ENCODE measurements around the gene PSME3. TPM values are rescaled to one million over a fixed set of nuclear protein-coding genes. Genes with fewer than 3 reads are reported as not detected.
A peak's percentile ranks its signal among the peaks of the same experiment; 100 is the strongest.

The PSME3 gene
- total and polyA plus RNA-seq, 2 of the 13 experiments (the other 11 are each of a cell fraction or from before 2014, with no cell fraction given): 66.3 to 135 TPM

GRCh38 chr17:42878123-42878880, 45.1 kb downstream of the PSME3 start (continued):
- TF ChIP-seq ZNF609 (CRISPR knock-in tag; IDR thresholded peaks at IDR 0.05; ENCODE audit: borderline replicate concordance) (0 out of 2 replicates have a peak, but pooled peaks have one; percentile 32), ZFP90 (CRISPR knock-in tag; IDR thresholded peaks at IDR 0.05; ENCODE audit: borderline replicate concordance) (no peak), CEBPB (IDR thresholded peaks at IDR 0.05; ENCODE audit: borderline replicate concordance, low read depth, low read length) (no peak), XRCC5 (optimal IDR thresholded peaks at IDR 0.05; ENCODE audit: low read length) (no peak), FOXP1 (IDR thresholded peaks at IDR 0.05) (no peak), FOXP1 (CRISPR knock-in tag; IDR thresholded peaks at IDR 0.05) (peak; percentile 37; the same call in 1 of the 2 replicates), ZSCAN21 (CRISPR knock-in tag; IDR thresholded peaks at IDR 0.05; ENCODE audit: borderline replicate concordance) (no peak), THAP9 (CRISPR knock-in tag; IDR thresholded peaks at IDR 0.05; ENCODE audit: borderline replicate concordance) (0 out of 2 replicates have a peak, but pooled peaks have one; percentile 50), LRRFIP1 (CRISPR knock-in tag; conservative IDR thresholded peaks at IDR 0.05) (no peak), ARID3A (IDR thresholded peaks at IDR 0.05; ENCODE audit: low read depth, low read length) (no peak), LBX2 (CRISPR knock-in tag; IDR thresholded peaks at IDR 0.05; ENCODE audit: borderline replicate concordance) (0 out of 2 replicates have a peak, but pooled peaks have one; percentile 11), GTF3A (CRISPR knock-in tag; conservative IDR thresholded peaks at IDR 0.05) (no peak), ZNF546 (CRISPR knock-in tag; conservative IDR thresholded peaks at IDR 0.05) (no peak), KDM6A (CRISPR knock-in tag; IDR thresholded peaks at IDR 0.05; ENCODE audit: low read depth) (peak; percentile 53; the same call in 1 of the 2 replicates), ZNF558 (CRISPR knock-in tag; IDR thresholded peaks at IDR 0.05; ENCODE audit: borderline replicate concordance) (no peak), ARNT (IDR thresholded peaks at IDR 0.05) (no peak)

Data from HepG2 (cell line).